ENCODE results near the gene OVOL3.
"Not testable (repeated sequence)": the region's sequence is repeated elsewhere in the genome, so short reads cannot be mapped to it uniquely, and the experiment has no call there.

Gene OVOL3

DNA sequence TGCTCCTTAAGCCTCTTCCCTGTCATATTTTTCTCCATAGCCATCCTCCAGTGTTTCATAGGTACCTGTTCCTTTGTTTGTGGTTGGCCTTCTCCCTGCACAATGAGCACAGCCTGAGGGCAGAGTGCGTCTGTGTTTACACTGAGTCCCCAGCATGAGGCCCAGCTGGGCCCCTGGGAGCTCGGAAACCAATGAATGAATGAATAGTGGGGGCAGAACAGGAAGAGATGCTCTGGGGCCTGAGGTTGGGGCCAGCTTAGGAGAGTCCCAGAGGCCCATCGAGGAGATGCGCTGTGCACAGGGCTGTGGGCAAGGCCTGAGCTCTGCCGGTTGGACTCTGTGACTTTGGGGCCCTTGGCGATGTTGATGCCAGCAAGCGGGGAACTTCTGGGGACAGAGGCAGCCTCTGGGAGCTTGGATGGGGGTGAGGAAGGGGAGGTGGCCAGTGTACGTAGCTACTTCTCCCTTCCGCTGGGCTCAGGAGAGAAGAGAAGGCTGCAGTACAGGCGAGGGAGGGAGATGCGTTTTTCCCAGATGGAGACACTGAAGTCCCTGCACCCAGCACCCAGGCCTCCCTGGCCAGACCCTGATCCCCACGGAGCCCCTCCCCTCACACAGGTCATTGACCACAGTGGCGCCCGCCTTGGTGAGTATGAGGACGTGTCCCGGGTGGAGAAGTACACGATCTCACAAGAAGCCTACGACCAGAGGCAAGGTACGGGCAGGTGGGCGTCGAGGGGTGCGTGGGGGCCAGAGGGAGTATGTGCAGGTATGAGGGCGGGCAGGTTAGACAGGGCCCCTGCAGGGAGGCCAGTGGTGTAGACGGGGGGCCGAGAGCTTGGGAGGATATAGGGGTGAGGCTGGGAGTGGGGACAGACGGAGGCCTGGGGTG, 9.4 kb downstream of the OVOL3 start:
- in situ Hi-C loops (cut with HindIII; ENCODE audit: low pct_ligation_motif_present, low pct_unique_long_range_greater_than_20kb, low sequenced_read_pairs) = no loop called here
- DNase-seq = no peak

DNA sequence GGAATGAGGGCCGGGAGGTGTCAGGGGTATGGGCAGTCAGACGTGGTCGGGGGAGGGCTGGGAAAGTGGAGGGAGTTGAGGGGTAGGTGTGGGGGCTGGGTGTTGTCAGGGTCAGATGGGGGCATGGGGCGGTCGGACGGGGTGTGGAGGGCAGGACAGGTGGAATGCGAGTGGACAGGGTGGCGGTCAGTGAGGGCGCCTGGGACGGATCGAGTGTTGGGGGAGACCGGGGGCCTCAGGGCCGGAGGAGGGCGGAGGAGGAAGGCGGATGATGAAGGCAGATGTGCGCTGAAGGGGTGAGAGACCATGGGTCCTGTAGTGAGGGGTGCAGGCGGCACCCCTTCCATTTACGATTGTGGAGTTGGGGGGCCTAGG, 10.0 kb downstream of the OVOL3 start:
- DNase-seq = no peak
- in situ Hi-C loops (cut with HindIII; ENCODE audit: low pct_ligation_motif_present, low pct_unique_long_range_greater_than_20kb, low sequenced_read_pairs) = no loop called here

DNA sequence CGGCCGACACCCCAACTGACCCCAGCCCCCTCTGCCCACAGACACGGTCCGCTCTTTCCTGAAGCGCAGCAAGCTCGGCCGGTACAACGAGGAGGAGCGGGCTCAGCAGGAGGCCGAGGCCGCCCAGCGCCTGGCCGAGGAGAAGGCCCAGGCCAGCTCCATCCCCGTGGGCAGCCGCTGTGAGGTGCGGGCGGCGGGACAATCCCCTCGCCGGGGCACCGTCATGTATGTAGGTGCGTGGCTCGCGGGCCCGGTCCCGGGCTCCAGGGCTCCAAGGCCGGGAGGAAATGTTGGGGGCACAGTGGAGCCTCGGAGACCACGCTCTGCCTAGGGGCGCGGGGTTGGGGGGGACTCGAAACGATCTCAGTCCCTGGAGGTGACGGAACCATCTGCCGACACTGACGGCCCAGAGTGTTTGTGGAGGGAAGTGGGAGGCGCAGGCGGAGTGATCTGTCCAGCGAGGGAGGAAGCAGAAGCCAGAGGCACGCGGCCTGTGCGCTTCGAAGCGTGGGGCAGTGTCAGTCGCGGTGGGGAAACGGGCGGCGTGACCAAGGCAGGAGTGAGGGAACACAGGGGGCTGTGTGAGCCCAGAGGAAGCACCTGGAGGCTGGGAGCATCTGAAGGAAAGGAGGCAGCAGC, 10.7 kb downstream of the OVOL3 start:
- DNase-seq = no peak

DNA sequence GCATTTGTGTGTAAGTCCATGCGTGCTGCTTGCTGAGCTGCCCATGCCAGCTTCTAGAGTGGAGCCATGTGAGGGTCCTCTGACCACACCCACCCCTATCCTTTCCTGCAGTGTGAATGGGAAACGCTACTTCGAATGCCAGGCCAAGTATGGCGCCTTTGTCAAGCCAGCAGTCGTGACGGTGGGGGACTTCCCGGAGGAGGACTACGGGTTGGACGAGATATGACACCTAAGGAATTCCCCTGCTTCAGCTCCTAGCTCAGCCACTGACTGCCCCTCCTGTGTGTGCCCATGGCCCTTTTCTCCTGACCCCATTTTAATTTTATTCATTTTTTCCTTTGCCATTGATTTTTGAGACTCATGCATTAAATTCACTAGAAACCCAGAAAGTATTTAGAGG, 14.6 kb downstream of the OVOL3 start:
- in situ Hi-C loops (cut with HindIII; ENCODE audit: low pct_ligation_motif_present, low pct_unique_long_range_greater_than_20kb, low sequenced_read_pairs) = no loop called here
- DNase-seq = no peak

More for the DNA sequence above, 10.7 kb downstream of the OVOL3 start:
- in situ Hi-C loops (cut with HindIII; ENCODE audit: low pct_ligation_motif_present, low pct_unique_long_range_greater_than_20kb, low sequenced_read_pairs) = no loop called here

DNA sequence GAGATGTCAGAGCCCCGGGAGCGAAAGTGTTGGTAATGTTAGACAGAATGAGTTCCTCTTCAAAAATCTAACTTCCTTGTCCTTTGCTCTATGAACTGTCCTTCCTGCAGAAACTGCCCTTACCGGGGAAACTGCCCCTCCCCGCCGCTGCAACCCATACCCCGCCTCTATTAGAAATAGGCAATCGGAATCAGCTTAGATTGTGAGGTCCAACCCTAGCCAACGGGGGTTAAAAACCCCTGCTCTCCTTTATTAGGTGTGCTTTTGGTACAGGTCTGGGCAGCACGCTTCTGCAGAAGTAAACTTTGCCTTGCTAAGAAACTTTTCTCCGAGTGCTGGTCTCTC, 17.4 kb downstream of the OVOL3 start:
- DNase-seq = no peak
- in situ Hi-C loops (cut with HindIII; ENCODE audit: low pct_ligation_motif_present, low pct_unique_long_range_greater_than_20kb, low sequenced_read_pairs) = no loop called here

DNA sequence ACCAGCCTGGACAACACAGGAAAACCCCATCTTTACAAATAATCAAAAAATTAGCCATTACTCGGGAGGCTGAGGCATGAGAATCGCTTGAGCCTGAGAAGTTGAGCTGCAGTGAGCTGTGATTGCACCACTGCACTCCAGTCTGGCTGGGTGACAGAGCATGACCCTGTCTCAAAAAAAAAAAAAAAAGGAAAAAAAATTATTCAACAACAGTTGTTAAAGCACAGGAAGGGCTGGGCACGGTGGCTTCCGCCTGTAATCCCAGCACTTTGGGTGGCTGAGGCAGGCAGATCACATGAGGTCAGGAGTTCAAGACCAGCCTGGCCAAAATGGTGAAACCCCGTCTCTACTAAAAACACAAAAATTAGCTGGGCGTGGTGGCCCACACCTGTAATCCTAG, 20.3 kb downstream of the OVOL3 start:
- DNase-seq; in situ Hi-C loops (cut with HindIII; ENCODE audit: low pct_ligation_motif_present, low pct_unique_long_range_greater_than_20kb, low sequenced_read_pairs): not testable (repeated sequence)

DNA sequence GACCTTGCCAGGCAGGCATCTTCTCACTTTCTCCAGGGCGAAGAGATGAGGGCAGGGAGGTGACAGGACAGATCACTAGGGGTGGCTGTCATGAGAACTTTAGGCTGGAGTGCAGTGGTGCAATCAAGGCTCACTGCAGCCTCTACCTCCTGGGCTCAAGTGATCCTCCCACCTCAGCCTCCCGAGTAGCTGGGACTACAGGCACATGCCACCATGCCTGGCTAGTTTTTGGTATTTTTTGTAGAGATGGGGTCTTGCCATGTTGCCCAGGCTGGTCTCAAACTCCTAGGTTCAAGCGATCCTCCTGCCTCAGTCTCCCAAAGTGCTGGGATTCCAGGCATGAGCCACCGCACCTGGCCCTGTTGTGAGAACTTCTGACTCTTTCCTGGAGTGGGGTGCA, 23.9 kb downstream of the OVOL3 start:
- in situ Hi-C loops (cut with HindIII; ENCODE audit: low pct_ligation_motif_present, low pct_unique_long_range_greater_than_20kb, low sequenced_read_pairs) = not testable (repeated sequence)

DNA sequence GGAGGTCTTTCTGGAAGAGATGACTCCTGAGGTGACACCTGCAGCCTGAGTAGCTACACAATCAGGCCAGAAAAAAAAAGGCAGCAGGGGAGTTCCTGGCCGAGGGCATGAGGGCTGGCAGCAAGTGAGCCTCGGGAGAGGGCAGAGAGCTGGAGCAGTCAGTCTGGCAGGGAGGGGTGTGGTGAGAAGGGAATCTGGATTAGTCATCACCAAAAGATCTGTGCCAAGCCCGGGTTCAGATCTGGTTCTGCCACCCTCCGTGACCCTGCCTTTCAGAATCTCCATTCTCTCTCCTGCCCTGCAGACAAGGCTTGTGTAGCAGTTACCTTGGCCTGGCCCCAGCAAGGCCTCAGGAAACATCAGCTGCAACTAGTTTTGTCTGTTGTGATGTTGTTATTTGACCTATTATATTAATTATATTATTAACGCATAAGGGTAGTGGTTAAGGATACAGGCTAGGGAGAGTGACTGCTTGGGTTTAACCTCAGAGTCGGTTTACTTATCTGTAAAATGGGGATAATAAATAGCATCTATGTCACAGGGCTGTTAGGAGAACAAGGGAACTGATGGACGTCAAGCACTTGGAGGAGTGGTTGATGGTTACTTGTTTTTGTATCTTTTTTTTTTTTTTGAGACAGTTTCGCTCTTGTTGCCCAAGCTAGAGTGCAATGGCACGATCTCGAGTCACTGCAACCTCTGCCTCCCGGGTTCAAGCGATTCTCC, 26.2 kb downstream of the OVOL3 start:
- DNase-seq = peak; percentile 81
- in situ Hi-C loops (cut with HindIII; ENCODE audit: low pct_ligation_motif_present, low pct_unique_long_range_greater_than_20kb, low sequenced_read_pairs) = no loop called here

More for the DNA sequence above, 23.9 kb downstream of the OVOL3 start:
- DNase-seq = not testable (repeated sequence)

DNA sequence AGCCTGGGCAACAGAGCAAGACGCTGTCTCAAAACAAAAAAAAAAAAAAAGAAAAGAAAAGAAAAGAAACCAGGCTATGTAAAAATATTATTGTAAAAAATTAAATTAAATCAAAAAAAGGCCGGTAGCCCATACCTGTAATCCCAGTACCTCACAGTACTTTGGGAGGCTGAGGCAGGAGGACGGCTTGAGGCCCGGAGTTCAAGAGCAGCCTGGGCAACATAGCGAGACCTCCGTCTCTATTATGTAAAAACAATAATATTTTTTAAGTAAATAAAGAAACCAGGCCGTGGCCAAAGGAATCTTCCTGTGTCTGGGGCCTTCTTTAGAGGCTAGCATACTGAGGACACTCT, 28.2 kb downstream of the OVOL3 start:
- in situ Hi-C loops (cut with HindIII; ENCODE audit: low pct_ligation_motif_present, low pct_unique_long_range_greater_than_20kb, low sequenced_read_pairs) = no loop called here
- DNase-seq = no peak

DNA sequence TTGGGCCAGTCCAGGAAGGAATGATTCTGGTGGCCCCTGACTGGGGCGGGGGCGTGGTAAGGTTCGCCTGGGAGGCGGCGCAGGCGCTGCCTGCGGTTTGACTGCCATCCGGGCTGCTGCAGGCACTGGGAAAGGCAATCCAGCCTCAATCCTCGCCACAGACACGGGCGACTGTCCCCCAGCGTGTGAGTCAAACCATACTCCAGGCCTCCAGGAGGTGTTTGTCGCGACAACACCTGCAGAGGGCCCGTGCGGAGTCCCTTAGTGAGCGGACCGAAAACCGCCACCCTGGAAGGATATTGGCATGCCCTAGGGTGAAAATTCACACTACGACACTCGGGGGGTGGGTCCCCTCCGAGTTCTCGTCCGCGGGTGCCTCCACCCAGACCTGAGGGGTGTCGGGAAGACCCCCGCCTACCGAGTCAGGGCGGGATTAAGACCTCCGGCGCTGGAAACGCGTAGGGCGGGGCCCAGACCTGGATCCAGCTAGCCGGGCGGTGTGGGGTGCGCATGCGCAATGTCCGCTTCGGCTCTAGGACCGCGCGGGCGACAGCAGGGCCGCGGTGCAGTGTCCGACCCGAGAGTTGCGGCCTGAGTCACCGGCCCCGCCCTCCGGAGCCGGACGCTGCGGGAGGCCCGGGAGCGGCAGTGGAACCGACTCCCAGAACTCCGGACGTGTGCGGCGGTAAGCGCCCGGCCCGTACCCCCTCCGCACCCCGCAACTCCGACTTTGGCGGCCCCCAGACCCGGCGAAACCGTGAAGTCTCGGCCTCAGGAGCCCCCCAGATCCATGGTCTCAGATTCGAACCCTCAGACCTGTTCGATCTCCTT, 28.7 kb downstream of the OVOL3 start, which contains the start of gene CAPNS1:
CAPNS1 (plus strand) TSS at position 594 of the 831 bp plus-strand sequence. CDS start 946 bp downstream, outside the sequence.
- peak; percentile 94 for DNase-seq
- in situ Hi-C loops (cut with HindIII; ENCODE audit: low pct_ligation_motif_present, low pct_unique_long_range_greater_than_20kb, low sequenced_read_pairs) = no loop called here

DNA sequence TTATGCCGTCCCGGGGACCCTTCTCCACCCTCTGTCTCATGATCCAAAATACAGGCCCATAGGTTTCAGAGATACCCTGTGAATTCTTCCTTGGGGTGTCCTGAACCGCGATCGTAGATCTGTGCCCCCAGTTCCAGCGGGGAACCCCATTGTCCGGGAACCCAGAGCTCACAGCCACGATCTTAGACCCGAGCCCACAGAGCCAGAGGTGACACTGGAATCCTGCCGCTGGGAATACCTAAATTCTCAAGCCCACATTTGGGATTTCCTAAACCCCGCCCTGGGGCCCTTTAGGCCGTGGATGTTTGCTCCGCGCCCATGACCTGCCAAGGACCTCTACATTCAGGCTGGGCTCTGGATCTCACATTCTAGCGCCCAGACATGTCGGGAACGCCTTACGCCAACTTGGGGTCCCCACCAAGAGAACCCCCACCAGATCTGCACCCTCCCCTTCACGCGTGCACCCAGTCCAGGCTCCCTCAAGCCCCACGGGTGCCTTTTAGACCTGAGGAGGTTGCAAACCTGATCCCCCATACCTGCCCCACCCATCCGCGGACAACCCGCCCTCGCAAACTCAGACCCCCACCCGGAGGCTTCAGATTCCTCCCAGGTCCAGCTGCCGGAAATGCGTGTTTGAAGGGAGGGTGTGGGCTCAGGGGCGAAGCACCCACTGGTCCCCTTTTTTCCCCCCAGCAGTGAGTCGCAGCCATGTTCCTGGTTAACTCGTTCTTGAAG, 29.5 kb downstream of the OVOL3 start:
- in situ Hi-C loops (cut with HindIII; ENCODE audit: low pct_ligation_motif_present, low pct_unique_long_range_greater_than_20kb, low sequenced_read_pairs) = no loop called here
- DNase-seq = peak; percentile 67

DNA sequence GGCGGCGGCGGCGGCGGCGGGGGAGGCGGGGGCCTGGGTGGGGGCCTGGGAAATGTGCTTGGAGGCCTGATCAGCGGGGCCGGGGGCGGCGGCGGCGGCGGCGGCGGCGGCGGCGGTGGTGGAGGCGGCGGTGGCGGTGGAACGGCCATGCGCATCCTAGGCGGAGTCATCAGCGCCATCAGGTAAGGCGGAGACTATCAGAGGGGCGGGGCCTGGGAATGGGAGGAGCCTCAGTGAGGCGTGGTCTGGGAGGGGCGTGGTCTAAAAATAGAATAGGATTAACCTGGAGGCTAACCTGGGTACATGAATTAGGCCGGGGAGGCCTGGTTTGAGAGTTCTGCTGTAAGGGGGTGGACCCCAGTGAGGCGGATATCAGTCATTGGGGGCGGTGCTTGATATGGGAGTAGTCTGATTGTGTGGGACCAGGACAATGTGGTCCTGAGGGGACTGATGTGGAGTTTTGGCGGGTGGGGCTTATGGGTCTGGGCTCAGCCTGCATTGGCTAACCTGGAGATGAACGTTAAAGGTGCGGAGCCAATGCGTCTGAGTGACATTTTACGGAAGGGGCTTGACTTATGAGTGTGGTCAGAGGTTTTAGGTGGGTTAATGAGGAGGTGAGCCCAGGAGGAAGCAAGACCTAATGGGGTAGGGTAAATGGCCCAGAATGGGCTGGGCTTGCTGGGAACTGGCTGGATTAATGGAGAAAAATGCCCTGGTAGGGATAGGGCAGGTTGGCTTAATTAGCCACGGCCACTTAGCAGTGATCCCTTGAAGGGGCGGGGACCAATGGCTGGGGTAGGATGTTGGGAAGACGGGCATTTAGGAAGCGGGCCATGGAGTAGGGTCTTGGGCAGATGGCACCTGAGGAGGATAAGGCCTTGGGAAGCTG, 30.3 kb downstream of the OVOL3 start:
- in situ Hi-C loops (cut with HindIII; ENCODE audit: low pct_ligation_motif_present, low pct_unique_long_range_greater_than_20kb, low sequenced_read_pairs) = no loop called here
- peak; percentile 79 for DNase-seq

DNA sequence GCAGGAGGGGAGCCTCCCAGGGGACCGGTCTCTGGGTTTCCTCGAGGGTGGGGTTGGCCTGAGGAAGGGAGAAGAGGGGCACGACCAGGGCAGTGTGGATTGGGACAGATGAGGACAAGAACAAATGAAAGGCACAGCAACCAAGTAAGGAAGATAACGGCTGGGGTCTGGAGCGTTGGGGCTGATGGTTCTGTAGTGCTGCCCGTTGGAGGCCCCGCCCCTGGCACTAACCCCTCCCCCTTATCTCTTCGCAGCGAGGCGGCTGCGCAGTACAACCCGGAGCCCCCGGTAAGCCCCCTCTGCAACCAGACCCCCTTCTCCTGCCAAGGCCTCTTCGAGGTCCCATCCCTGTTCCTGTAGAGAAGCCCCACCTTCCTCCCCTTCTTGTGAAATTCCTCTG, 31.1 kb downstream of the OVOL3 start:
- in situ Hi-C loops (cut with HindIII; ENCODE audit: low pct_ligation_motif_present, low pct_unique_long_range_greater_than_20kb, low sequenced_read_pairs) = no loop called here
- no peak for DNase-seq

DNA sequence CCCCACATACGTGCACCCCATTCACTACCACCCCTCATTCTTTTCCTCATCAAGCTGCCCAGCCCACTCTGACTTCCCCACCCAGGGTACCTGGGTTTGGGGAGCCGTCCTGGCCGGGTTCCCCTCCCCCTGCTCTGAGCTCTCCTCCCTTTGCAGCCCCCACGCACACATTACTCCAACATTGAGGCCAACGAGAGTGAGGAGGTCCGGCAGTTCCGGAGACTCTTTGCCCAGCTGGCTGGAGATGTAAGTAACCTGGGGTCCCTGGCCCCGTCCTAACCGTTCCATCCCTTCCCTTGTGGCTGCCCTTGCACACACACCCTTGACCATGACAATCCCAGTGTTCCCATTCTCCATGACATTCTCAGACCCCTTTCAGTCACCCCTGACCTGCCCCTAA, 31.6 kb downstream of the OVOL3 start:
- in situ Hi-C loops (cut with HindIII; ENCODE audit: low pct_ligation_motif_present, low pct_unique_long_range_greater_than_20kb, low sequenced_read_pairs) = no loop called here
- no peak for DNase-seq

DNA sequence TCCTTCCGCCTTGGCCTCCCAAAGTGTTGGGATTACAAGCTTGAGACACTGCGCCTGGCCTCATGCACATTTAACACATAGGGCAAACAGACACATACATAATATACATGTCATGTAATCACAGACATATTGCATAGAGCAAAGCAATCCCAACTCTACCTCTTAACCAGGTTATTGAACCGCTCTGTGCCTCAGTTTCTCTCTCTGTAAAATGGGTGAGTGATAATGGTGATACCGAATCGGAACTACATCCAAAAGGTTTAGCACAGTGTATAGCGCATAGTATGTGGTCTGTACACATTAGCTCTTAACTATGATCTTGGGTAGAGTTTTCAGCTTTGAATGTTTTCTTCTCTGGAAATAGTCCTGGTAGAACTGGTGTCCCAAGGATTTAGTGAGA, 33.7 kb downstream of the OVOL3 start:
- in situ Hi-C loops (cut with HindIII; ENCODE audit: low pct_ligation_motif_present, low pct_unique_long_range_greater_than_20kb, low sequenced_read_pairs) = no loop called here
- no peak for DNase-seq

DNA sequence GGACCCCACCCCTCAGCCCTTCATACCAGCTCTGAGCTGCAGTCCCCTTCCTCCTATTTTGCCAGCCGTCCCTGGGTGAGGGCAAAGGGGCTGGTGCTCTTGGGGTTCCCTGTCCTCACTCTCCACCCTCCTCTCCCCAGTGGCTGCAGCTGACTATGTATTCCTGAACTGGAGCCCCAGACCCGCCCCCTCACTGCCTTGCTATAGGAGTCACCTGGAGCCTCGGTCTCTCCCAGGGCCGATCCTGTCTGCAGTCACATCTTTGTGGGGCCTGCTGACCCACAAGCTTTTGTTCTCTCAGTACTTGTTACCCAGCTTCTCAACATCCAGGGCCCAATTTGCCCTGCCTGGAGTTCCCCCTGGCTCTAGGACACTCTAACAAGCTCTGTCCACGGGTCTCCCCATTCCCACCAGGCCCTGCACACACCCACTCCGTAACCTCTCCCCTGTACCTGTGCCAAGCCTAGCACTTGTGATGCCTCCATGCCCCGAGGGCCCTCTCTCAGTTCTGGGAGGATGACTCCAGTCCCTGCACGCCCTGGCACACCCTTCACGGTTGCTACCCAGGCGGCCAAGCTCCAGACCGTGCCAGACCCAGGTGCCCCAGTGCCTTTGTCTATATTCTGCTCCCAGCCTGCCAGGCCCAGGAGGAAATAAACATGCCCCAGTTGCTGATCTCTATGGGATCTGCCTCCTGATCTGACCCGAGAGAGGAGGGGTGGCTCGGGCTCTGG, 38.9 kb downstream of the OVOL3 start:
- in situ Hi-C loops (cut with HindIII; ENCODE audit: low pct_ligation_motif_present, low pct_unique_long_range_greater_than_20kb, low sequenced_read_pairs) = no loop called here
- no peak for DNase-seq

DNA sequence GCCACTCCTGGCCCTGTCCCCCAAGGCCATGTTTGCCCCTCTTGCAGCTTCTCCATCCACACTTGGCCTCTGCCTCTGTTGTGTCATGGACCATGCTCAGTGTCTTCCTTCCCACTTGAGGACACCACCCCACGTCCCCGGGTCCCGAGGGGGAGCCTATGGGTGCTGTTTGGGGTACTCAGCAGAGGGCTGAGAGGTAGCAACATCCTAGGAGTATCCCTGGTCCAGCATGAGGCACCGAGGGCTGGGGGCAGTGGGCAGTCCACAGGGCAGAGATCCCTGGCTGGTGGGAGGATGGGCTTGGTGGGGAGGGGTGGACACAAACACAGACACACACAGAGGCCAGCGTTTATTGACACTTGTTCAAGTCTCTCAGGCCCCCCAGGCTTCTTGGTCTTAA, 39.6 kb downstream of the OVOL3 start:
- DNase-seq = no peak
- in situ Hi-C loops (cut with HindIII; ENCODE audit: low pct_ligation_motif_present, low pct_unique_long_range_greater_than_20kb, low sequenced_read_pairs) = no loop called here
